DND-41 (cell line): ENCODE measurements around the gene CHPF.

ENCODE experiments used
- ATAC-seq: fragments of 200-7000 bp; cut with Tn5 transposase; 3 replicates; pipeline ENCODE4 v1.9.1; 2021; ENCODE audit warnings: low read depth; ENCODE audit not compliant: insufficient read depth
- DNase-seq: peaks from one replicate; pipeline ENCODE4 v3.0.0-alpha.2; 2020
- H2AFZ ChIP-seq: 2 replicates; pipeline ENCODE4 v1.6.0; 2012; ENCODE audit warnings: low read depth, low read length
- H3K27ac ChIP-seq: 2 replicates; pipeline ENCODE4 v1.5.1; 2012; ENCODE audit warnings: low read length, inconsistent platforms
- H3K27me3 ChIP-seq: fragments of 200-600 bp; sonication (generic); 2 replicates; pipeline ENCODE4 v1.6.0; 2012; ENCODE audit warnings: low read length, mild to moderate bottlenecking, inconsistent platforms; ENCODE audit not compliant: insufficient read depth, poor library complexity
- H3K36me3 ChIP-seq: 2 replicates; pipeline ENCODE4 v1.5.1; 2012; ENCODE audit warnings: low read length, inconsistent platforms; ENCODE audit not compliant: insufficient read depth
- H3K4me1 ChIP-seq: 2 replicates; pipeline ENCODE4 v1.5.1; 2012; ENCODE audit warnings: mild to moderate bottlenecking, low read length; ENCODE audit not compliant: insufficient read depth
- H3K4me2 ChIP-seq: 2 replicates; pipeline ENCODE4 v1.6.0; 2012; ENCODE audit warnings: mild to moderate bottlenecking, moderate library complexity, low read length, inconsistent platforms; ENCODE audit not compliant: insufficient read depth
- H3K4me3 ChIP-seq, 2 experiments: fragments of 200-600 bp in 1 of 2; shearing (Covaris generic) in 1 of 2; 2 replicates each; pipeline ENCODE4 v1.5.1; 2012 to 2016; ENCODE audit warnings: inconsistent platforms in 2 of 2, low read length in 2 of 2, mild to moderate bottlenecking in 2 of 2, low read depth in 1 of 2, moderate library complexity in 1 of 2
- H3K79me2 ChIP-seq: 2 replicates; pipeline ENCODE4 v1.6.0; 2012; ENCODE audit warnings: low read length, inconsistent platforms; ENCODE audit not compliant: insufficient read depth
- H3K9ac ChIP-seq: 2 replicates; pipeline ENCODE4 v1.6.0; 2012; ENCODE audit warnings: low read depth, mild to moderate bottlenecking, inconsistent platforms, low read length, moderate library complexity
- H3K9me3 ChIP-seq: 2 replicates; pipeline ENCODE4 v1.5.1; 2012; ENCODE audit warnings: low read length, moderate library complexity, mild to moderate bottlenecking, inconsistent platforms; ENCODE audit not compliant: insufficient read depth, severe bottlenecking
- H4K20me1 ChIP-seq: 2 replicates; pipeline ENCODE4 v1.6.0; 2012; ENCODE audit warnings: low read length; ENCODE audit not compliant: insufficient read depth
- CTCF ChIP-seq: IDR thresholded peaks from 2 replicates; pipeline ENCODE4 v1.5.1; 2012; ENCODE audit warnings: borderline replicate concordance, low read length, moderate library complexity, mild to moderate bottlenecking; ENCODE audit not compliant: poor library complexity, severe bottlenecking; ENCODE audit errors: extremely low read depth
- EZH2 ChIP-seq: IDR thresholded peaks from 3 replicates; pipeline ENCODE4 v1.6.1; 2012; ENCODE audit warnings: borderline replicate concordance, low read depth, mild to moderate bottlenecking, moderate library complexity, low read length, inconsistent platforms; ENCODE audit not compliant: severe bottlenecking

The CHPF gene

GRCh38 chr2:219567791-219568361, 24.3 kb upstream of the CHPF start:
- no peak overlapping the region for H3K9ac ChIP-seq
- peaks cover 8% of the 10 kb centered on the region for H3K27me3 ChIP-seq
- DNase-seq (no peak), ATAC-seq (no peak)
- no peak overlapping the region for H2AFZ ChIP-seq
- no peak for TF ChIP-seq EZH2
- no peak for TF ChIP-seq CTCF
- H3K36me3 ChIP-seq = no peaks in the 10 kb centered on the region; the same call in 1 of the 2 replicates
- no peak overlapping the region for H3K4me2 ChIP-seq
- no peaks in the 10 kb centered on the region for H4K20me1 ChIP-seq
- H3K79me2 ChIP-seq = no peaks in the 10 kb centered on the region
- no peaks in the 10 kb centered on the region for H3K9me3 ChIP-seq
- H3K4me1 ChIP-seq = peaks cover 9% of the 10 kb centered on the region
- no peak overlapping the region for H3K27ac ChIP-seq
- no peak overlapping the region for H3K4me3 ChIP-seq

GRCh38 chr2:219567131-219567530, 23.5 kb upstream of the CHPF start:
- ATAC-seq (no peak), DNase-seq (no peak)
- TF ChIP-seq CTCF (no peak), EZH2 (no peak)
- no peaks in the 10 kb centered on the region for H3K9me3 ChIP-seq
- no peaks in the 10 kb centered on the region; the same call in 1 of the 2 replicates for H3K36me3 ChIP-seq
- no peak overlapping the region for H3K4me3 ChIP-seq
- H2AFZ ChIP-seq = no peak overlapping the region
- H3K27me3 ChIP-seq = peaks cover 6% of the 10 kb centered on the region
- H3K4me1 ChIP-seq = peaks cover 9% of the 10 kb centered on the region
- H3K9ac ChIP-seq = no peak overlapping the region
- H3K79me2 ChIP-seq = no peaks in the 10 kb centered on the region
- H3K4me2 ChIP-seq = no peak overlapping the region
- H3K27ac ChIP-seq = no peak overlapping the region
- H4K20me1 ChIP-seq = no peaks in the 10 kb centered on the region

- DNase-seq = no peak
- no peak overlapping the region for H2AFZ ChIP-seq
- H3K4me1 ChIP-seq = peaks cover 6% of the 10 kb centered on the region
These were observed 23.0 kb upstream of the CHPF start for GRCh38 chr2:219566640-219567039.

More at GRCh38 chr2:219566640-219567039, 23.0 kb upstream of the CHPF start:
- Histone ChIP-seq H3K4me2 (no peak overlapping the region), H3K79me2 (no peaks in the 10 kb centered on the region), H4K20me1 (no peaks in the 10 kb centered on the region), H3K9ac (no peak overlapping the region), H3K27ac (no peak overlapping the region), H3K27me3 (peaks cover 1% of the 10 kb centered on the region), H3K9me3 (no peaks in the 10 kb centered on the region), H3K36me3 (no peaks in the 10 kb centered on the region; the same call in 1 of the 2 replicates), H3K4me3 (no peak overlapping the region)
- no peak for ATAC-seq
- TF ChIP-seq CTCF = no peak
- no peak for TF ChIP-seq EZH2
